Measurements from ENCODE around the gene KIF22.

GRCh38 chr16:29761882-29762281 is 28.7 kb upstream of the KIF22 start:
- TF ChIP-seq, protein P1, sequence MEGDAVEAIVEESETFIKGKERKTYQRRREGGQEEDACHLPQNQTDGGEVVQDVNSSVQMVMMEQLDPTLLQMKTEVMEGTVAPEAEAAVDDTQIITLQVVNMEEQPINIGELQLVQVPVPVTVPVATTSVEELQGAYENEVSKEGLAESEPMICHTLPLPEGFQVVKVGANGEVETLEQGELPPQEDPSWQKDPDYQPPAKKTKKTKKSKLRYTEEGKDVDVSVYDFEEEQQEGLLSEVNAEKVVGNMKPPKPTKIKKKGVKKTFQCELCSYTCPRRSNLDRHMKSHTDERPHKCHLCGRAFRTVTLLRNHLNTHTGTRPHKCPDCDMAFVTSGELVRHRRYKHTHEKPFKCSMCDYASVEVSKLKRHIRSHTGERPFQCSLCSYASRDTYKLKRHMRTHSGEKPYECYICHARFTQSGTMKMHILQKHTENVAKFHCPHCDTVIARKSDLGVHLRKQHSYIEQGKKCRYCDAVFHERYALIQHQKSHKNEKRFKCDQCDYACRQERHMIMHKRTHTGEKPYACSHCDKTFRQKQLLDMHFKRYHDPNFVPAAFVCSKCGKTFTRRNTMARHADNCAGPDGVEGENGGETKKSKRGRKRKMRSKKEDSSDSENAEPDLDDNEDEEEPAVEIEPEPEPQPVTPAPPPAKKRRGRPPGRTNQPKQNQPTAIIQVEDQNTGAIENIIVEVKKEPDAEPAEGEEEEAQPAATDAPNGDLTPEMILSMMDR (conservative IDR thresholded peaks at IDR 0.05 in 1 of 2, IDR thresholded peaks at IDR 0.05 in 1 of 2; ENCODE audit: extremely low read depth in 1 of 2, insufficient read depth in 1 of 2, low read depth in 1 of 2, low read length in 2 of 2) = no peak
- no peak for TF ChIP-seq EZH2 (IDR thresholded peaks at IDR 0.05; ENCODE audit: borderline replicate concordance, low read length)

Measured in mammary epithelial cell (primary cell).